GM12874 (cell line): Measurements from ENCODE around the gene EDAR.

ENCODE experiments used
- TF ChIP-seq, protein P1 (sequence below): IDR thresholded peaks from 2 replicates; pipeline ENCODE4 v1.5.1; 2011; ENCODE audit warnings: low read depth, mild to moderate bottlenecking, control low read depth, low read length, moderate library complexity; ENCODE audit not compliant: insufficient read depth

Gene EDAR

DNA sequence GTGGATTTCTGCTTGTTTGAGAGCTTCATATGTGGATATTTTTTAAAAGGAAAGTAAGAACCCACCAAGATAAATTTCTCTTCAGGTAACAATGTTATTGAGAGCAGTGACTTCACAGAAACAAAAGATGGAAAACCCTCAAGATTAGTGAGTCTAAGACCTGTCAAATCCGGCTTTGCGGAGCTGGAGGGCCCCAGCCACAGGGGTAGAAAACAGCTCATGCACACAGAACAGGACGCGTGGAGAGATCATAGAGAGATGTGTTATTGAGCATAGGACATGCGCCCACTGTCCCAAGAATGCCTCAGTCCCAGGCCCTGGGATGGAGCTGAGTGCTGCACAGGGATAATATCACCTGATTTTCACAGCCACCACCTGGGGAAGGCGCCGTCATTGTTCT lies 21.3 kb downstream of the EDAR start:
- TF ChIP-seq, protein P1, sequence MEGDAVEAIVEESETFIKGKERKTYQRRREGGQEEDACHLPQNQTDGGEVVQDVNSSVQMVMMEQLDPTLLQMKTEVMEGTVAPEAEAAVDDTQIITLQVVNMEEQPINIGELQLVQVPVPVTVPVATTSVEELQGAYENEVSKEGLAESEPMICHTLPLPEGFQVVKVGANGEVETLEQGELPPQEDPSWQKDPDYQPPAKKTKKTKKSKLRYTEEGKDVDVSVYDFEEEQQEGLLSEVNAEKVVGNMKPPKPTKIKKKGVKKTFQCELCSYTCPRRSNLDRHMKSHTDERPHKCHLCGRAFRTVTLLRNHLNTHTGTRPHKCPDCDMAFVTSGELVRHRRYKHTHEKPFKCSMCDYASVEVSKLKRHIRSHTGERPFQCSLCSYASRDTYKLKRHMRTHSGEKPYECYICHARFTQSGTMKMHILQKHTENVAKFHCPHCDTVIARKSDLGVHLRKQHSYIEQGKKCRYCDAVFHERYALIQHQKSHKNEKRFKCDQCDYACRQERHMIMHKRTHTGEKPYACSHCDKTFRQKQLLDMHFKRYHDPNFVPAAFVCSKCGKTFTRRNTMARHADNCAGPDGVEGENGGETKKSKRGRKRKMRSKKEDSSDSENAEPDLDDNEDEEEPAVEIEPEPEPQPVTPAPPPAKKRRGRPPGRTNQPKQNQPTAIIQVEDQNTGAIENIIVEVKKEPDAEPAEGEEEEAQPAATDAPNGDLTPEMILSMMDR, result no peak

DNA sequence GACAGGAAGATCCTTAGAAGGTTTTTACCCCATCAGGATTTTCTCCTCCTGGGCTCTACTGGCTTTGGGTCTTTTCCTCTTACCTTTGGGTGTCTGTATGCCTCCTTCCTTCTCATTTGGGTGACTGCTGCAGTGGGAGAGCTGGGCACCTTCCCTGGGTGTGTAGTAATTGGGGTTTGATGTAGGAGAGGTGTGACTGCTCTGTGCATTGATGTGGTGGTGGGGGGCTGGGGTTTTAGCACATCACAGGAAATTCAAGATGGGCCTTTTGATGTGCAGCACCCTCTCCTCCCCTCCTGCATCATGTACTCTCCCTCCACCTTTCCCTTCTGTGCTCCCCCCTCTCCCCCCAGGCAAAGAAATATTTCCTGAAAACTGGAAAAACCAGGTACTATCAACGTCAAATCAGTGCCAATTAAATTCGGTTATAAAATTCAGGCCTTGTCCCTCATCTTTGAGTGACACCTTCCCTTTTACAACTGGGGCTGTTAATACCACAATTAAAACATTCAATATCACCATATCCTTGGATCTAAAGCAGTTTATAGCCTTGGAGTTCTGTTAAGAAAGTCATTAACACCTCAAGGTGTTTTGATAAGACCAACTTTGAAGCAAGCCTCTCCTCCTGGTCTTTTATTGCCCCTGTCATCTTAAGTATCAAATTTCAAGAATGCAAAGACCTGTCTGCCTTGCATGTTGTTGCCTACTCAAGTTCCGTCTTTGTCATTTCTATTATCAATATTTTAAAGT lies 23.3 kb downstream of the EDAR start:
- TF ChIP-seq, protein P1, result no peak

DNA sequence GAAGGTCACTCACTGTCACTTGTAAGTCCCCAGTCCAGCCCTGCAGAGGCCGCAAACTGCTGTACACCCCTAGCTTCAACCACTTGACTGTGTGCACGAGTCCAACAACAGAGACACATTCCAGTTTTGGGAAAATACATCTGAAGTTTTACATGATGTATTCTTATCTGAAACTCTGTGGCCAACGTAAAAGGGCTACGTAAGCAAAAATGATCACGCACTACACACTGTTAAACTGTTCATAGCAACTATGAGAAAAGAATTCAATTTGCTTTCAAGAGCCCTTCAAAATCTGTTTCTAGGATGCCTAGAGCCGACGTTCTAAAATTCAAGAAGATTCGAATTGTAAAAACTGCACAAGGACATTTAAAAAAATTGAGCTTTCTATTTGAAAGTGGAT lies 26.0 kb downstream of the EDAR start:
- TF ChIP-seq, protein P1, result no peak

DNA sequence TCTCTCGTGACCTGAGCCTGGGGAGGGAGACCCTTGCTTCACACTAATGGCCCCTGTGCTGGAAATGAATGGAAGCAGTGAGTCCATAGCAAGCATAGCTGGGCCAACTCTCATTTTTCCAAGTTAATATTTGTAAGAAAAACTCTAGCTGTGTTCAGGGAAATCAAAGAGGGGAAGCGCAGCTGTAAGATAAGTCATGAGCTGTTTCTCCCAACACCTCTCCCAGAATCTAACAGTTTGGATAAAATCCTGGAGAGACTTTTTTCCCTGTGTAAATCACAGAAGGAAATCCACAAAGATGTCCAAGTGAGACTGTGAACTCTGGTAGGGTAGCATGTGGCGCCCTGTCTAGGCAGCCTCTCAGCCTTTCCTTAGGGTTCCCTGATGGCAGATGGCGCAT lies 27.2 kb downstream of the EDAR start:
- TF ChIP-seq, protein P1, result no peak

DNA sequence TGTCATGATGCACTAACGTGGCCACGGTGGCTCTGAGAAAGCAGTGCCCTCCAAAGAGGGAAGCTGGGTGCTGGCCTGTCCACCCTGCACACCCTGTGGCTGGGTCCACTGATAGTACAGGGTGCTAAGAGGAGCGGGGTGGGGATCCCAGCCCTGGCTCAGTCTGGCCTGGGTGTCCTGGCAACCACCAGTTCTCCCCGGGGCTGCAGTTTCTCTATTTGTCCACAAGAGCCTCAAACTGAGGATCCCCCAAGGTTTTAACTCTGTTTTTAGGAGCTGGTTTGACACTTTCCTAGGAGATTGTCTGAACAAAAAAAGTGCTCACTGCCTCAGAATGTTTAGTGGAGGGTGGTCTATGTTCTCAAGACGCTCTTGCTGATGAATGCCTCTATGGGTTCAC lies 29.0 kb downstream of the EDAR start:
- TF ChIP-seq, protein P1, result peak; percentile 12; the same call in 1 of the 2 replicates

DNA sequence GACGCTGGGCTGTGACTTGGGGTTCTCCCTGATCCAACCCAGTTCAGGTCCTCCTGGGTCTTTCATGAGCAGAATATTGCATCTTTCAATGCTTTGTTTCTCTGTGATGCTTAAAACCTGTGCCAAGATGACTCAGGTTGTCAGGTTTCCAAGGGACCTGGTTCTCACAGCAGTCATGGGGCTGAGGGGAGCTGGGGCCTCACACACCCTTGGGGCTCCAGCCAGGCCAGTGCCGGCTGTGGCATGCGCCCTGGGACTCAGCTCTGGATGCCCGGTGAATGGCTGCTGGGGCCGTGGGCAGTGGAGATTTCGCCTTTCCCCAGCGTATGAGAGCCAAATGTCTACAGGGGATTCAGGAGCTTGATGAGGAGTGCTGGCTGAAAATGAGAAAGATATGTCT lies 29.6 kb downstream of the EDAR start:
- TF ChIP-seq, protein P1, result no peak

DNA sequence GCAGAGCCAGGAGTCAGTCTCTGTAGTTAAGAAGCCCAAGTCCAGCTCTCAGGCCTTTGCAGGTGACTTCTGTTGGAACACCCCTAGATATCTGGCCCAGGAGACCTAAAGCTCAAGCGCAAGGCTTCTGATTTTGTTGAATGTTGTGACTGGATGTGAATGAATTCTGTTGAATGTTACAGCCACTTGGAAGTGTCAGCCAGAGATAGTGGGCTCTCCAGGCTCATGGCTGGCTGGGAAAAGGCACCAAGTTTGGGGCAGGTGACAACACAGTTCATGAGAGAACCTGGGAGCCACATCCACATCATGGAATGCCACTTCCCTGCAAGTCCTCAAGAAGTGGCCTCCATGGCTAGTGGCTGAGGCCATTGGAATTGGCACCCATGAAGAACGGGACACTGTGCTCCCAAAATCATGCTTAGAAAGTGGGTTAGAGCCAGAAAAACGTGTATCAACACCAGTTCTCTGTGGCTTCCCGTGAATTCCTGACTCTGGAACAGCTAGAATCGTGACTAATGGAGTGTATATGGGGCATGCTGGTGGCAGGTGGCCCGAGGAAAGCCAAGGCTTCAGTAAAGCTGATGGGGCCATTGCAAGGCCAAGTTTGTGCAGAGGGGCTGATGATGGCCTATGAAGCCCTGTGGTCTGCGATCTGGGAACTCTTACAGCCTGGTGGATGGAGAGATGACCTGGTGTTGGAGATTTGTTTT lies 30.2 kb downstream of the EDAR start:
- TF ChIP-seq, protein P1, result no peak
